SK-N-SH (cell line): ENCODE data around the gene IL17RB.

ENCODE experiments used
- EZH2phosphoT487 ChIP-seq: fragments of 200-600 bp; sonication (generic); IDR thresholded peaks from 2 replicates; pipeline ENCODE4 v1.6.1; 2017; ENCODE audit warnings: low read depth, mixed run types, mild to moderate bottlenecking, antibody characterized with exemption, moderate library complexity, borderline replicate concordance
- GATA2 ChIP-seq: sonication (generic); formaldehyde crosslinking; IDR thresholded peaks from 2 replicates; pipeline ENCODE4 v1.5.0; 2020; ENCODE audit warnings: mild to moderate bottlenecking, missing genetic modification reagents
- RFX5 ChIP-seq: IDR thresholded peaks from 2 replicates; pipeline ENCODE4 v1.6.1; 2012; ENCODE audit warnings: mild to moderate bottlenecking, improper control_type of control experiment, low read length
- TF ChIP-seq, protein P1 (sequence below): fragments of 200-600 bp; sonication (generic); IDR thresholded peaks from 2 replicates; pipeline ENCODE4 v1.6.1; 2017; ENCODE audit warnings: antibody characterized with exemption, mild to moderate bottlenecking, moderate library complexity

DNA sequence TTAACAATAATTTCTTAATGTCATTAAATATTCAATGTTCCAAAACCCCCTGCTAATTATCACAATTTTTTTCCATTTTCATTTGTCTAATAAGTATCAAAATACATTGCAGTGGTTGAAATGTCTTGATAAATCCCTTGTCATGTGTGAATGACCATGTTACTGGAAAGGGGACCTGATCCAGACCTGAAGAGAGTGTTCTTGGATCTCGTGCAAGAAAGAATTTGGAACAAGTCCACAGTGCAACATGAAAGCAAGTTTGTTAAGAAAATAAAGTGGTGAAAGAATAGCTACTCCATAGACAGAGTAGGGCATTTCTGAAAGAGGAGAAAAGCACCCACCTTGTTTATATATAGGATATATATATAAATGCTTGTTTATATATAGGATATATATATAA lies 55.7 kb downstream of the IL17RB start:
- TF ChIP-seq, protein P1, sequence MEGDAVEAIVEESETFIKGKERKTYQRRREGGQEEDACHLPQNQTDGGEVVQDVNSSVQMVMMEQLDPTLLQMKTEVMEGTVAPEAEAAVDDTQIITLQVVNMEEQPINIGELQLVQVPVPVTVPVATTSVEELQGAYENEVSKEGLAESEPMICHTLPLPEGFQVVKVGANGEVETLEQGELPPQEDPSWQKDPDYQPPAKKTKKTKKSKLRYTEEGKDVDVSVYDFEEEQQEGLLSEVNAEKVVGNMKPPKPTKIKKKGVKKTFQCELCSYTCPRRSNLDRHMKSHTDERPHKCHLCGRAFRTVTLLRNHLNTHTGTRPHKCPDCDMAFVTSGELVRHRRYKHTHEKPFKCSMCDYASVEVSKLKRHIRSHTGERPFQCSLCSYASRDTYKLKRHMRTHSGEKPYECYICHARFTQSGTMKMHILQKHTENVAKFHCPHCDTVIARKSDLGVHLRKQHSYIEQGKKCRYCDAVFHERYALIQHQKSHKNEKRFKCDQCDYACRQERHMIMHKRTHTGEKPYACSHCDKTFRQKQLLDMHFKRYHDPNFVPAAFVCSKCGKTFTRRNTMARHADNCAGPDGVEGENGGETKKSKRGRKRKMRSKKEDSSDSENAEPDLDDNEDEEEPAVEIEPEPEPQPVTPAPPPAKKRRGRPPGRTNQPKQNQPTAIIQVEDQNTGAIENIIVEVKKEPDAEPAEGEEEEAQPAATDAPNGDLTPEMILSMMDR = no peak
- no peak for TF ChIP-seq EZH2phosphoT487
- TF ChIP-seq GATA2 (CRISPR knock-in tag) = no peak
- TF ChIP-seq RFX5 = no peak
